Fibroblast of villous mesenchyme (primary cell): ENCODE results near the gene ADAMTS2. TPM values are rescaled to one million over a fixed set of nuclear protein-coding genes. Genes with fewer than 3 reads are reported as not detected.

Experiments used
- DNase-seq: peaks from one replicate; pipeline ENCODE4 v3.0.0-alpha.2; 2010; ENCODE audit warnings: low read depth
- H3K4me3 ChIP-seq: 2 replicates; pipeline ENCODE4 v1.5.1; 2011; ENCODE audit warnings: low read depth, mild to moderate bottlenecking, low read length
- total RNA-seq: library from RNA; depleted of rRNA; stranded (reverse); fragments of >200 nt; gene quantifications from 2 replicates; pipeline ENCODE4 v1.2.3, GENCODE V29; 2012
- TF ChIP-seq, protein P1 (sequence below): IDR thresholded peaks from 2 replicates; pipeline ENCODE4 v1.5.1; 2012; ENCODE audit warnings: low read depth, mild to moderate bottlenecking, low read length; ENCODE audit not compliant: insufficient read depth

The ADAMTS2 gene
- total RNA-seq, 1 donor, result 30.2 TPM

DNA sequence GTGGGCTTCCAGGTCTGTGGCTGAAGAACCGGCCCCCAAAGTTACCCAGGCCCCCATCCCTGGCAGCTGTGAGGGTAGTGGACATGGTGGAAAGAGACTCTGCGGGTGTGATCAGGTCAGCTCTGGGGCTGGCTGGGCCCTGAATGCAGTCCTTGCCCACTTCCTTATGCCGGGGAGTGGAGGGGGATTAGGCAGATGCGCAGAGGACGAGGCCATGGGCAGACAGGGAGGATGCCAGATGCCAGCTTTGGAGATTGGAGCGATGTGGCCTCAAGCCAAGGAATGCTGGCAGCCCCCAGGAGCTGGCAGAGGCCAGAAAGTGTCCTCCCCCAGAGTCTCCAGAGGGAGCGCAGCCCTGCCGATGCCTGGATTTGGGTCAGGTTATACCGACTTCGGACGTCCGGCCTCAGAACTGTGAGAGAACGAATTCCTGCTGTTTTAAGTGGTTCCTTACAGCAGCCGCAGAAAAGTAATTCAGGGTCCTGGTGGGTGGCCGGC, 69.8 kb downstream of the ADAMTS2 start:
- no peak for DNase-seq
- no peak overlapping the region for H3K4me3 ChIP-seq
- TF ChIP-seq, protein P1, sequence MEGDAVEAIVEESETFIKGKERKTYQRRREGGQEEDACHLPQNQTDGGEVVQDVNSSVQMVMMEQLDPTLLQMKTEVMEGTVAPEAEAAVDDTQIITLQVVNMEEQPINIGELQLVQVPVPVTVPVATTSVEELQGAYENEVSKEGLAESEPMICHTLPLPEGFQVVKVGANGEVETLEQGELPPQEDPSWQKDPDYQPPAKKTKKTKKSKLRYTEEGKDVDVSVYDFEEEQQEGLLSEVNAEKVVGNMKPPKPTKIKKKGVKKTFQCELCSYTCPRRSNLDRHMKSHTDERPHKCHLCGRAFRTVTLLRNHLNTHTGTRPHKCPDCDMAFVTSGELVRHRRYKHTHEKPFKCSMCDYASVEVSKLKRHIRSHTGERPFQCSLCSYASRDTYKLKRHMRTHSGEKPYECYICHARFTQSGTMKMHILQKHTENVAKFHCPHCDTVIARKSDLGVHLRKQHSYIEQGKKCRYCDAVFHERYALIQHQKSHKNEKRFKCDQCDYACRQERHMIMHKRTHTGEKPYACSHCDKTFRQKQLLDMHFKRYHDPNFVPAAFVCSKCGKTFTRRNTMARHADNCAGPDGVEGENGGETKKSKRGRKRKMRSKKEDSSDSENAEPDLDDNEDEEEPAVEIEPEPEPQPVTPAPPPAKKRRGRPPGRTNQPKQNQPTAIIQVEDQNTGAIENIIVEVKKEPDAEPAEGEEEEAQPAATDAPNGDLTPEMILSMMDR, result no peak

DNA sequence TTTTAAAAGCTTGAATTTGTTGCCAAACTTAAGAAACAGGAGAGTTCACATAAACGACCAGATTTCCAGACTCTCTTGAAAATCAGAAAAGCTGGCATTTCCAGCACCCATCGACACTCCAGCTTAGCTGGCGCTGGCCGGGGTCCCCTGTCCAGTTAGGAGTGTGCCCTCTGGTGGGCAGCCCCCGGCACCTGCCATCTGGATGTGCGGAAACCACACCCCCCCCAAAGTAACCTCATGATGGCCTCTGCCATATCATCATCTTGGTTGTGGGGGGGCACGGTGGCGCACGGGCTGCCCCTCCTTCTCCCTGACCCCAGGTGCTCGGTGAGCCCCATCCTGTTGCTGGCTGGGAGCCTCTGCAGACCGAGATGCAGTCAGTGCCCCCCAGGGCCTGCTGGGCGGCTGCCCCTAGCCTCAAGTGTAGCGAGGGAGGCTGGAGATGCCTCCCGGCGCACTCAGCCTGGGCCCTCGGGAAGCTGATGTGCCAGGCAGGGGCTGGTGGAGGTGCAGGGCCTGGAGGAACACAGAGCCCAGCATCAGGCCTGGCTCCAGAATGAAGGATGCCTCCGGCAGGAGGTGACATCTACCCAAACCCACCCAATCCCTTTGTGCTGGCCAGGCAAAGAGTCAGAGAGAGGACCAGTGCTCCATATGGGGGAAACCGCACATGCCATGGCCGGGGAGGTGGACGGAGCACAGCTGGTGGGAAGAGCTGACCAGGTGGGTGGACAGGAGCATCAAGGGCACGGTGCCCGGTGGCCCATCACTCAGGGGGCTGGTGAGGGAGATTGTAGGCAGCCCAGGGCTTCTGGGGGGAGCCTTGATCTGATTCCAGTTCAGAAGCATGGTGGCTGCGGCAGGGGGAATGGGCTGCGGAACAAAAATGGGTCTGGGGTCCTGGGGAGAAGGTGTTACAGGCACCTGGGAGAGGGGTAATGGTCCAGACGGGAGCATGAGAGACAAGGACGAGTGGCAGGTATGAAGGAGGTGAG, 70.6 kb downstream of the ADAMTS2 start:
- no peak overlapping the region for H3K4me3 ChIP-seq
- TF ChIP-seq, protein P1, result peak; percentile 32
- no peak for DNase-seq

DNA sequence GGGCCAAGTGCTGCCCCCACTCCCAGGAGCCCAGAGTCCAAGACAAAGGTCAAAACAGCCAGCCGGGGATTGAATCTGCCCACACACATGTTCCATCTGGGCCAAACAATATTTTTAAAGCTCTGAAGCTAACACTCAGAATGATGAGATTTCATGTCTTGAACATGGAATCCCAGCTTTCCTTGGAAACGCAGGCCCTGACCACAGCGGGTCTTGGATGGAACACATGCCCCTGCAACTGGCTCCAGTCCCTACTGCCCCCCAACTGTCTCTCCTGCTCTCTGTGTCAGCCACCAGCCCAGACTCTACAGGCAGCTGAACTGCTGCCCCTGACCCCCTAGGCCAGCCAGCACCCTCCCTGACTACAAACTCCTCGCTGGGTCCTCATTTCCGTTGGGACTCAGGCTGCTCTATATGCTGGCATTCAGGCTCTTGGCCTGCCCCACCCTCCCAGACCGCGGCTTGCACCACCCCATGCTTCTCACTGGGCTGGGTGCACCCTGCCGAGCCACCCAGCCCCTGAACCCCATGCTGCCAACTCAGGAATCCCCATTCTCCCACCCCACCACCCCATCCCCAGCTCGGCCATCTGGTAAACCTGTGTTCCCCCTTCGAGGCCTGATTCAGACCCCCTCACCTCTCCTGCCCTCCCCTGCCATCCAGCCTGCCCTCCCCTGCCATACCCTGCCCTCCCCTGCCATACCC, 71.7 kb downstream of the ADAMTS2 start:
- no peak overlapping the region for H3K4me3 ChIP-seq
- no peak for DNase-seq
- TF ChIP-seq, protein P1, result no peak

DNA sequence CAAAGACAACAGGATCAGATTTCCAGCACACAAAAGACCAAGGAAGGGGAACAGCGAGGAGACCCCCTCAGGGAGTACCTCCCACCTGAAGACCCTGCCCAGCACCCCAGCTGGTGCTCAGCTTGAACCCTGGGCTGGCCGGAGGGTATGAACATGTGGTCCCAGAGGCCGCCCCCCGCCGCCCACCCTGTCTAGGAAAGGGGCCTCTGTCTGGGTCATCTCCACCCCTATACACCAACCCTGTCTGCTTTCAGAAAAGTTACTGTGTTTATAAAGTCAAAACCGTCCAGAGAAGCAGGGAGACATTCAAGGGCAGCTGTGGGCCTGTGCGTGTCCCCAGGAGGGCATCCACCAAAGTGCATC, 72.2 kb downstream of the ADAMTS2 start:
- H3K4me3 ChIP-seq, result no peak overlapping the region
- TF ChIP-seq, protein P1, result no peak
- DNase-seq, result no peak

DNA sequence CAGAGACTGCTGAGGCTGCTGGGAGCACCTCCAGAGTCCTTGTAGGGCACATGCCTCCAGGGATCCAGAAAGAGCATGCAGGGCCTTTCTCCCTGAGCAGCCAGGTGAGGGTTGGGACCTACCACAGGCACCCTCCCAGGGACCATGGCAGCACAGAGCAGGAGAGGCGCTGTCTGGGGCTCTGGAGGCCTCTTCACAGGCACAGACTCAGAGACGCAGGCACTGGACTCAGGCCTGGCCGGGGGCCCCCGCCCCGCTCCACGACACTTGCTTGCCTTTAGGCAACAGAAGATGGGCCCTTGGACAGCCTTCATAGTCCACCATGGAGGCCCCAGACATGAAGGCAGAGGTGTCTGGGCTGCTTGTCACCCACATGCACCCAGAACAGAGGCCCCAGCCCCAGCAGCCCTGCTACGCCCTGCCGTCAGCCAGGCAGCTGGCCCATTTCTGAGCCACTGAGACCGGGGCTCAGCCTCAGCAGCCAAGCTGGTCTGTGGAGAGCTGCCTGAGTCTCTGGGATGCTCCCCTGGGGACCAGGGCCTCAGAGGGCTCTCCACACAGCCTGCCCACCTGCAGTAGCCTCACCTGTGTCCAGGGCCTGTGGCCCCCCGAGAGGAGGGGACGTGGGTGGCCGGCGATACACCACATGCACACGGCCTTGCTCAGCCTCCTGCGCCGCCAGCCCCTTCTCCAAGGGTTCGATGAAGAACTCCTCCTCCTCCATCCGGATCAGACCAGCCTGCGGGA, 72.8 kb downstream of the ADAMTS2 start:
- no peak for DNase-seq
- no peak overlapping the region for H3K4me3 ChIP-seq
- TF ChIP-seq, protein P1, result no peak

DNA sequence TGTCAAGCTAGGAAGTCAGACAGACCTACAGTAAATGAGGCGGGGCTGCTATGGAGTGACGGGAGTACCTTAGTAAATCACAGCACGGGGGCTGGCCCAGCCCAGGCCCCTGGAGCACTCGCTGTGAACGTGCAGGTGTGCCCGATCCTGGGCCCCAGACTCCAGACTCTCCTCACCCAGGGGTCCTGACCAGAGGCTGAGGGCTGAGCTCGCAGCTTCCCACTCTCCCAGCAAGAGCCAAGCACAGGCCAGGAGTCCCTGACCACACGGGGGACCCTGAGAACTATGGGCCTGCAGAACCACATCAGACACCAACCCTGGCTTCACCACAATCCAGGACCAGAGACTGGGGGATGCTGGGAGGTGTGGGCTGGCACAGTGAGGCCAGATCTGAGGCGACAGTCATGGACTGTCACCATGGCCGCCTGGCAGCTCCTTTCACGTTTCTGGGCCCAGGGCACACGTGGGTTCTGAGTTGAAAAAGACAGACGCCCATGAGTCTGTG, 73.4 kb downstream of the ADAMTS2 start:
- no peak overlapping the region for H3K4me3 ChIP-seq
- TF ChIP-seq, protein P1, result no peak
- DNase-seq, result no peak
